HG03039 (cell line): ENCODE measurements around the gene SAXO1.

Experiments
- ATAC-seq: cut with Tn5 transposase; IDR thresholded peaks from one replicate; pipeline ENCODE4 v1.9.1; 2021; ENCODE audit warnings: mild to moderate bottlenecking, moderate library complexity; ENCODE audit not compliant: unreplicated experiment

Gene SAXO1

DNA sequence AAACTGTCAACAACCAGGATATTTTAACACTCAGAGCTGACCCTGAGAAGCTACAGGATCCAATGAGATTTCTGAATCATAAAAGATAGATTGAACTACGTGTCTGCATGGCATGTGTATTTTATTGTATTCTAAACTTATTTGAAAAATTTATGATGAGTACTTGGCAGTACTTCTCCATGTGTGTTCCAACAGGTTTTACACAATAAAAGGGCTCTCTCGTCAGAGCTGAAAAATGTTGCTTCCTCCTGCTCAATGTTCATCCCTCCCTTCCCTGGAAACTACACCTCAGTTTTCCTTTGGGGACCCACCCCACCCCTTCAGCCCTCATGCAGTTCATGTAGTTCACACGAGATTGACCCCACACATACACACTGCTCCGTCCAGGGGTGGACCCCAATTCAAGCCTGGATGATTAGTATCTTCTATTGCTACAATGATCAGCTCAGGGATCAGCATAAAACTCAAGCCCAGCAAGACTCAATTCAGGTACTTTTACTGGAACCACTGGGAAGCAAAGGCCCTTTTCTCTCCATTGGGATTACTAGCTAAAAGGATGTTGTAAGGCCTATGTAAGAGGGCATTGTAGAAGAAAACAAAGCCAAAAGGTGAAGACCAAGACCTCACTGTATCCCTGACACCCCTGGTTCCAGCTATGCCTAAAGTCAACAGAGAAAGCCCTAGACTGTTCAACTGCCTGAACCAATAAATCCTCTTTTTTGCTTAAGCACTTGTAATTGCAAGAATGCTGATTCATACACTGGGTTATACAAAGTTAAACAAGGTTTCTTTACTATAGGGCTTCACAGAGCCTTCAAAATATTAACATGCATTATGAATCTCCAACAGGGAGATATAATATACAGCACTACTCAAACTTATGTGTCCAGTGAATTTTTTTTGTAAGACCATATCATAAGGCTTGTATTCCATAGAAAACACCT is 112.6 kb downstream of the SAXO1 start:
- ATAC-seq: no peak

DNA sequence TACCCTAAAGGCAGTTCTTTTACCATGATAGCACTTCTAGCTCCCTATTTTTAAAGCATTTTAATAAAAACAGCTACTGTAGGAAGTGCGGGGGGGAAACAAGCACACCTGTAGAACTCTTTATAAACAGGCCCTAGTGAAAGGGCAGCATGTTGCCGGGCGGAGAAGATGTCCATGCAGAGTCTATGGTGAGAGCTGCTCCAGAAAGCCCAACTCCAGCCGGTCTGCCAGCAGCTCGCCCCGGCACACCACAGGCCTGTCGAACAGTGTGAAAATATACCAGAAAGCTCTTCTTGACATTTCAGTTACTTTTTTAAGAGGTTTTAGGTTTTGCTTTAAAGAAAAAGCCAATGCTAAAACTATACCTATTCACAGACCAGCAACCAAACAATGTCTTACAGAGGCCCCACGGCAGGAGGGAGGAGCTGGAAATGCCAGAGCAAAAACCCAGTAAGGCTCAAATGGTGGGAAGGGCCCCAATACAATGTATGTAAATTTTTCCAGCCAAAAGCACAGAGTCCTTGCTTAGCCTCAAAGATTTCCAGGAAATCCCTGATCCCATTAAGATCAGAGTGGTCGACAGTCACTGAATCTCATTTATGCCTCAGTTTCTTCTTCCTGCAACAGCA is 121.2 kb downstream of the SAXO1 start:
- no peak for ATAC-seq

- no peak for ATAC-seq
Measured at GRCh38 chr9:18910916-18911315, 122.1 kb downstream of the SAXO1 start.

GRCh38 chr9:18910435-18910834 is 122.6 kb downstream of the SAXO1 start:
- ATAC-seq: no peak

GRCh38 chr9:18909140-18910018 is 123.6 kb downstream of the SAXO1 start:
- no peak for ATAC-seq

- no peak for ATAC-seq
Measured at GRCh38 chr9:18907927-18908625, 124.9 kb downstream of the SAXO1 start.

- no peak for ATAC-seq
Measured at GRCh38 chr9:18906656-18907395, 126.2 kb downstream of the SAXO1 start.

DNA sequence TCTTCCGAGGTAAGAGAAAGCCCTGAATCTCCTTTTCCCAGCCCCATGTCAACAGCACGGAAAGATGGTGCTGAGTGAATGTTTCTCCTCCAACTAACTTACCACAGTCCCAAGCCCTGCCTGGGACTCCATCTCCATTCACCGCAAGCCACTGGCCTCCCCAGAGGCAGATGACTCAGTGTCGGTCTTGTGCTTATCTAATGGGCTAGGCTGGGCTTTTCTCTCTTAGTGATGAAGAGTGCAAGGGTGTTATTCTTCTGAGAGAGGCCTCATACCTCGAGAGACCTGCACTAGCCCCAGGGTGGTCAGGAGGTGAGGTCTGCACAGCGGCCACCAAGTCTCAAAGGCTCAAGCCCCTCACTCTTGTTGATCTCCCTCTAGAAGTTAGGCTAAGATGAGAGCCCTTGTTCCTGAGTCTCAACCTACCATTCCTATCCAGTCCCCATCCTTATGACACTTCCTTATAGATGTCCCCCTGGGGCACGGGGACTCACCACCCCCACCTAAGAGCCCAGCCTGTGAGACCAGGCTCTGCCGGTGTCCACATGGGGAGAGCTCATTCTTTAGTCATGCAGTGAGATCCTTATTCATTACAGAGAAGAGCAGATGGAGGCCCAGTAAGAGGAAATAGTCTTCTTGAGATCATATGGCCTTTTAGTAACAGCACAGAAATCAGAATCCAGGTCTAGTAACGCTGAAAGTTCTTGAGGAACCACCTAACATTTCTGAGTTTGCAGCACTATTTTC is 127.0 kb downstream of the SAXO1 start:
- ATAC-seq: no peak

- no peak for ATAC-seq
Measured at GRCh38 chr9:18905028-18905882, 127.8 kb downstream of the SAXO1 start.

DNA sequence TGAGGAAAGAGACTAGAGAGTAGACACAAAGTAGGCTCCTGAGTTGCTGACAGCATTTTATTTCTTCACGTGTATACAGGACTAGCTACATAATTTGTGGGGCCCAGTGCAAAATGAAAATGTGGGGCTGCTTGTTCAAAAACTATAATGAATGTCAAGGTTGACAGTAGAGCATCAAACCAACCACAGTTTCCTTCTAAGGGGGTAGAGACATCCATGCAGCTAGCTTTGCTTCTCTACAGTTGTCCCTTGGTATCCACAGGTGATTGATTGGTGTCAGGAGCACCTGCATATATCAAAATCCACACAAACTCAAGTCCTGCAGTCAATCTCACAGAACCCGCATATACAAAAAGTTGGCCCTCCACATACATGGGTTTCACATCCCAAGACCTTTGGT is 129.6 kb downstream of the SAXO1 start:
- no peak for ATAC-seq

- ATAC-seq: no peak
Measured at GRCh38 chr9:18896531-18897179, 136.4 kb downstream of the SAXO1 start.

DNA sequence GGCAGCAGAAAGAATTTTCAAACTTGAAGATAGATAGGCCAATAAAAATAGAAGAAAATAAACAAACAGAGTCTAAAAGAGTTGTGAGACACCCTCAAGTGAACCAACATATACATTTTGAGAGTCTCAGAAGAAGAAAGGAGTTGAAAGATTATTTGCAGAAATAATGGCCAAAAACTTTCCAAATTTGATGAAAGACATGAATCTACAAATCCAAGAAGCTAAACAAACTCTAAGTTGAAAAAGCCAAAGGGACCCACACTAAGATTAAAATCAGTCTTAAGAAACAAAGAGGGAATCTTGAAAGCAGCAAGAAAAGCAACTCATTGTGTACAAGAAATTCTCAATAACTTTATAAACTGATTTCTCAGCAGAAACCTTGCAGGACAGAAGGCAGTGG is 137.0 kb downstream of the SAXO1 start:
- no peak for ATAC-seq

- ATAC-seq: no peak
Measured at GRCh38 chr9:18893491-18893890, 139.5 kb downstream of the SAXO1 start.

DNA sequence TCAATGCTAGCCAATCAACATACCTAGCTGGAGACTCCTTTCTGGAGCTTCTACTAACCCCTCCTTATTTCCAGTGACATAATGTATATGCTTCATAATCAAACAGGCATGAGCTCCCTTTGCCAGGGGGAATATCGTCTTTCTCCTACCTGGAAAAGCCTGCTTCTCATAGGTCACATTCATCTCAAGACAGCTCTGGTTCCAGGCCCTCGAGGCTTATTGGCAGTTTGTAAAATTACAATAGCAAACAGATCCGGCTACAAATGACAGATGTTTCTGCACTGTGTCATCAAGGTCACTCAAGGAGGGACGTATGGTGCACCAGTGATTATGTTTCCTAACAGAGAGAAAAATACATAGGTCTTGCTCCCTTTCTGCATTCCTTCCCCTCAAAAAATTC is 140.0 kb downstream of the SAXO1 start:
- no peak for ATAC-seq

DNA sequence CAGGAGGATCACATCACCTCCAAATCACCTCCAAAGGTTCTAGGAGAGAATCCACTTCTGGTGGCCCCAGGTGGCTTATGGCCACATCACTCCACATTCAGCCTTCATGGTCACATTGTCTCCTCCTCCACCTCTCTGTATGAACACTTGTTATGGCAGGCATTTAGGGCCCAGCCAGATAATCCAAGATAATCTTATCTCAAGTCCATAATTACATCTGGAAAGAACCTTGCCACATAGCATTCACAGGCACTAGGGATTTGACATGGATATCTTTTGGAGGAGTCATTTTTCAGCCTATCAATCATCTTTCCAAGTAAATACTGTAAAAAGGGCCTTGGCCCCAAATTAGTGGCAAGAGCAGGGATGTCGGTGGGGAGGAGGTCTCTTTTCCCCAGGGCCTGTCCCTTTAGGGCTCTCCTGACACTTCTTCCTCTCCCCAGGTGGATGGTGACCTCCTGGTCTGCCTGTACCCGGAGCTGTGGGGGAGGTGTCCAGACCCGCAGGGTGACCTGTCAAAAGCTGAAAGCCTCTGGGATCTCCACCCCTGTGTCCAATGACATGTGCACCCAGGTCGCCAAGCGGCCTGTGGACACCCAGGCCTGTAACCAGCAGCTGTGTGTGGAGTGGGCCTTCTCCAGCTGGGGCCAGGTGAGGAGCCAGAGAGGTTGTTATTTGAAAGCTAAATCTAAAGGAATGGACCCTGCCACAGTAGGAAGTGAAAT is 140.9 kb downstream of the SAXO1 start:
- no peak for ATAC-seq

GRCh38 chr9:18890372-18890771 is 142.6 kb downstream of the SAXO1 start:
- peak; percentile 74 for ATAC-seq

DNA sequence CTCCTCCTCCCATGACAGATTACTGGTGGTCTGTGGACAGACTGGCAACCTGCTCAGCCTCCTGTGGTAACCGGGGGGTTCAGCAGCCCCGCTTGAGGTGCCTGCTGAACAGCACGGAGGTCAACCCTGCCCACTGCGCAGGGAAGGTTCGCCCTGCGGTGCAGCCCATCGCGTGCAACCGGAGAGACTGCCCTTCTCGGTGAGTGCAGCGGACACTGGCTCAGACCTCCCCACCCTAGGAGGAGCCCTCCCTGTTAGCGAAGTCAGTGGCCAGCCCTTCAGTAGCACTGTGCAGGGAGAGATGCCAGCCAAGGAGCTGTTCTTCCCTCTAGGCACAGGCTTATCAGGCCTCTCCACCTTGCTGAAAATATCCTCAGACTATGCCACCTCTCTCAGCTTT is 143.5 kb downstream of the SAXO1 start:
- ATAC-seq: no peak
